ENCODE measurements around the gene IGFBPL1.

- no peak for TF ChIP-seq SMC3 (IDR thresholded peaks at IDR 0.05; ENCODE audit: low read length)
- TF ChIP-seq CTCF (CRISPR knock-in tag; IDR thresholded peaks at IDR 0.05): no peak
- no peak for TF ChIP-seq SKIL (CRISPR knock-in tag; IDR thresholded peaks at IDR 0.05; ENCODE audit: borderline replicate concordance)
- TF ChIP-seq EZH2 (conservative IDR thresholded peaks at IDR 0.05; ENCODE audit: low read depth, low read length): no peak
- no peak for TF ChIP-seq ATF2 (CRISPR knock-in tag; IDR thresholded peaks at IDR 0.05)
- TF ChIP-seq TCF7L2 (IDR thresholded peaks at IDR 0.05; ENCODE audit: low read depth, low read length): no peak
Observed at GRCh38 chr9:38370176-38370575, 54.1 kb downstream of the IGFBPL1 start.

All from HepG2 (cell line).